ENCODE measurements around the gene ADAM11.

Gene ADAM11

GRCh38 chr17:44733753-44734152 is 25.0 kb upstream of the ADAM11 start:
- Histone ChIP-seq H3K4me3 (ENCODE audit: insufficient read depth, low read length, poor library complexity, severe bottlenecking) (no peak overlapping the region), H3K79me2 (ENCODE audit: insufficient read depth, low read length) (no peaks in the 10 kb centered on the region), H3K27ac (ENCODE audit: low read depth, low read length) (no peak overlapping the region), H3K4me2 (ENCODE audit: low read depth, low read length, poor library complexity, severe bottlenecking) (no peak overlapping the region), H3K36me3 (ENCODE audit: low read length) (no peaks in the 10 kb centered on the region), H3K9me3 (ENCODE audit: insufficient read depth, low read length) (no peaks in the 10 kb centered on the region), H3K9me2 (replicated peaks; ENCODE audit: insufficient read depth, low read length) (no peaks in the 10 kb centered on the region), H3K9ac (ENCODE audit: low read length) (no peak overlapping the region), H3F3A (ENCODE audit: insufficient read depth) (no peaks in the 10 kb centered on the region), H3K27me3 (ENCODE audit: low read length) (no peaks in the 10 kb centered on the region), H4K20me1 (ENCODE audit: low read depth, low read length) (no peaks in the 10 kb centered on the region), H2AFZ (ENCODE audit: low read depth, low read length, severe bottlenecking) (no peak overlapping the region)
- no peak for TF ChIP-seq EZH2phosphoT487 (conservative IDR thresholded peaks at IDR 0.05; ENCODE audit: low read length)

DNA sequence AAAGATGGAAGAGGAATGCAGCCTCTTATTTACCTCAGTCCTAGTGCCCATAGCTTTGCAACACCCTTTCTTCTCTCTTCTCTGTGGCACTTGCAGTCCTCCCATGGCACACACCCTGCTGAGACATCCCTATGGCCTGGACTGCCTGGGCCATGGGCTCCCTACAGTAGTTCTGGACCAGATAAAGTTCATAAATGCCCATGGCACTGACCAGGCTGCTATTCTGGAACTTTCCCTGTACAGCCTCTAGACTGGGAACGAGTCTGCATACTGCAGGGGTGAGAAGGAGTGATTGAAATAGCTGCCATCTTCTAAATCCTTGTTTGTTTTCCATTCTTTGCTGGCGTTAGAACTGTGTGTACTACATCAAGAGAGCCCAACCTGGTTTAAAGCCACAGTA is 24.5 kb upstream of the ADAM11 start:
- H3K4me3 ChIP-seq (ENCODE audit: insufficient read depth, low read length, poor library complexity, severe bottlenecking), result no peak overlapping the region
- no peaks in the 10 kb centered on the region for H3K9me2 ChIP-seq (replicated peaks; ENCODE audit: insufficient read depth, low read length)
- no peaks in the 10 kb centered on the region for H4K20me1 ChIP-seq (ENCODE audit: low read depth, low read length)
- H3K9me3 ChIP-seq (ENCODE audit: insufficient read depth, low read length), result no peaks in the 10 kb centered on the region
- no peaks in the 10 kb centered on the region for H3F3A ChIP-seq (ENCODE audit: insufficient read depth)
- H3K36me3 ChIP-seq (ENCODE audit: low read length), result no peaks in the 10 kb centered on the region
- no peak overlapping the region for H3K9ac ChIP-seq (ENCODE audit: low read length)
- H3K4me2 ChIP-seq (ENCODE audit: low read depth, low read length, poor library complexity, severe bottlenecking), result no peak overlapping the region
- TF ChIP-seq, protein P1, sequence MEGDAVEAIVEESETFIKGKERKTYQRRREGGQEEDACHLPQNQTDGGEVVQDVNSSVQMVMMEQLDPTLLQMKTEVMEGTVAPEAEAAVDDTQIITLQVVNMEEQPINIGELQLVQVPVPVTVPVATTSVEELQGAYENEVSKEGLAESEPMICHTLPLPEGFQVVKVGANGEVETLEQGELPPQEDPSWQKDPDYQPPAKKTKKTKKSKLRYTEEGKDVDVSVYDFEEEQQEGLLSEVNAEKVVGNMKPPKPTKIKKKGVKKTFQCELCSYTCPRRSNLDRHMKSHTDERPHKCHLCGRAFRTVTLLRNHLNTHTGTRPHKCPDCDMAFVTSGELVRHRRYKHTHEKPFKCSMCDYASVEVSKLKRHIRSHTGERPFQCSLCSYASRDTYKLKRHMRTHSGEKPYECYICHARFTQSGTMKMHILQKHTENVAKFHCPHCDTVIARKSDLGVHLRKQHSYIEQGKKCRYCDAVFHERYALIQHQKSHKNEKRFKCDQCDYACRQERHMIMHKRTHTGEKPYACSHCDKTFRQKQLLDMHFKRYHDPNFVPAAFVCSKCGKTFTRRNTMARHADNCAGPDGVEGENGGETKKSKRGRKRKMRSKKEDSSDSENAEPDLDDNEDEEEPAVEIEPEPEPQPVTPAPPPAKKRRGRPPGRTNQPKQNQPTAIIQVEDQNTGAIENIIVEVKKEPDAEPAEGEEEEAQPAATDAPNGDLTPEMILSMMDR (IDR thresholded peaks at IDR 0.05; ENCODE audit: insufficient read depth, low read length, poor library complexity, severe bottlenecking), result no peak
- no peak for TF ChIP-seq EZH2phosphoT487 (conservative IDR thresholded peaks at IDR 0.05; ENCODE audit: low read length)
- H2AFZ ChIP-seq (ENCODE audit: low read depth, low read length, severe bottlenecking), result no peak overlapping the region
- H3K79me2 ChIP-seq (ENCODE audit: insufficient read depth, low read length), result no peaks in the 10 kb centered on the region
- H3K27me3 ChIP-seq (ENCODE audit: low read length), result no peaks in the 10 kb centered on the region
- H3K27ac ChIP-seq (ENCODE audit: low read depth, low read length), result no peak overlapping the region

- H3K9me3 ChIP-seq (ENCODE audit: insufficient read depth, low read length), result no peaks in the 10 kb centered on the region
- no peaks in the 10 kb centered on the region for H3K27me3 ChIP-seq (ENCODE audit: low read length)
- H3K9ac ChIP-seq (ENCODE audit: low read length), result no peak overlapping the region
- H4K20me1 ChIP-seq (ENCODE audit: low read depth, low read length), result no peaks in the 10 kb centered on the region
- no peak overlapping the region for H2AFZ ChIP-seq (ENCODE audit: low read depth, low read length, severe bottlenecking)
- no peak overlapping the region for H3K4me3 ChIP-seq (ENCODE audit: insufficient read depth, low read length, poor library complexity, severe bottlenecking)
- H3K9me2 ChIP-seq (replicated peaks; ENCODE audit: insufficient read depth, low read length), result no peaks in the 10 kb centered on the region
- no peak overlapping the region for H3K4me2 ChIP-seq (ENCODE audit: low read depth, low read length, poor library complexity, severe bottlenecking)
- no peaks in the 10 kb centered on the region for H3K79me2 ChIP-seq (ENCODE audit: insufficient read depth, low read length)
- H3K36me3 ChIP-seq (ENCODE audit: low read length), result no peaks in the 10 kb centered on the region
- H3K27ac ChIP-seq (ENCODE audit: low read depth, low read length), result no peak overlapping the region
- TF ChIP-seq EZH2phosphoT487 (conservative IDR thresholded peaks at IDR 0.05; ENCODE audit: low read length), result no peak
- TF ChIP-seq, protein P1 (IDR thresholded peaks at IDR 0.05; ENCODE audit: insufficient read depth, low read length, poor library complexity, severe bottlenecking), result no peak
- no peaks in the 10 kb centered on the region for H3F3A ChIP-seq (ENCODE audit: insufficient read depth)
Measured at GRCh38 chr17:44736551-44737240, 22.1 kb upstream of the ADAM11 start.

DNA sequence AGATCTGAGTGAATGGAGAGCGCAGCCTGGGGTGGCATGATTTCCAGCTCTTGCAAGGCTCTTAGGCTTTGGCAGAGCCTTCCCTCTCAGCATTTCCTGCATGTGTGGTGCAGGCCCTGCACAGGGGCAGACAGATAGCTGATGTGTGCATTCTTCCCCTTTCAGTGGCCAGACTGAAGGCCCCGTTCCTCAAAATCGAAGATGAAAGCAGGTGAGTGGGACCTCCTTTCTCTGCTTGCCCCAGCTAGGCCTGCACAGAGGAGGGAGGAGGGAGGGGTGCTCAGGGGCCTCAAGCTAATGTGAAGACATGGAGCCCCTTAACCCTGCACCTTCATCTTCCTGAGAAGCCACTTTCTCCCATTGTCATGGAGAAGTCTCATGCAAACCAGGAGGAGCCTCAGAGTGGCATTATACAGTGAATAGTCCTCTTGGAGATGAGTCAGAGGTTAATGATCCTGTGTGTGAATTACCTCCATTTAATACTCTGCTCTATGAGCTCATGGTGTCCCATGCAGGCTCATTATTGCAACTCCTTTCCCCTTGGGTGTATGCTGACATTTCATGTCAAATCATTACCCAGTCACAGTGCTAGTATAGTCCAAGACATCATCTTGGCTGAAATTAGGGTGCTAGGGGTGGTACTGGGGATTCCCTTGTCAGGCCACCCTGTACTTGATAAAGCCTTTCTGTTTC is 20.4 kb upstream of the ADAM11 start:
- H3K4me2 ChIP-seq (ENCODE audit: low read depth, low read length, poor library complexity, severe bottlenecking), result no peak overlapping the region
- no peak overlapping the region for H2AFZ ChIP-seq (ENCODE audit: low read depth, low read length, severe bottlenecking)
- H3K27ac ChIP-seq (ENCODE audit: low read depth, low read length), result no peak overlapping the region
- H3K27me3 ChIP-seq (ENCODE audit: low read length), result no peaks in the 10 kb centered on the region
- no peaks in the 10 kb centered on the region for H3K79me2 ChIP-seq (ENCODE audit: insufficient read depth, low read length)
- no peaks in the 10 kb centered on the region for H3K9me3 ChIP-seq (ENCODE audit: insufficient read depth, low read length)
- no peak overlapping the region for H3K9ac ChIP-seq (ENCODE audit: low read length)
- no peaks in the 10 kb centered on the region for H3K36me3 ChIP-seq (ENCODE audit: low read length)
- H3F3A ChIP-seq (ENCODE audit: insufficient read depth), result no peaks in the 10 kb centered on the region
- H4K20me1 ChIP-seq (ENCODE audit: low read depth, low read length), result no peaks in the 10 kb centered on the region
- H3K4me3 ChIP-seq (ENCODE audit: insufficient read depth, low read length, poor library complexity, severe bottlenecking), result no peak overlapping the region
- H3K9me2 ChIP-seq (replicated peaks; ENCODE audit: insufficient read depth, low read length), result no peaks in the 10 kb centered on the region
- TF ChIP-seq, protein P1 (IDR thresholded peaks at IDR 0.05; ENCODE audit: insufficient read depth, low read length, poor library complexity, severe bottlenecking), result no peak
- TF ChIP-seq EZH2phosphoT487 (conservative IDR thresholded peaks at IDR 0.05; ENCODE audit: low read length), result no peak
